ENCODE results near the gene TSHZ3. TPM values are rescaled to one million over a fixed set of nuclear protein-coding genes. Genes with fewer than 3 reads are reported as not detected.

The TSHZ3 gene
- total RNA-seq, 2 donors from 2014 or later, result 1.3 to 5.1 TPM

GRCh38 chr19:31276831-31277230 lies 72.4 kb downstream of the TSHZ3 start:
- TF ChIP-seq, protein P1, sequence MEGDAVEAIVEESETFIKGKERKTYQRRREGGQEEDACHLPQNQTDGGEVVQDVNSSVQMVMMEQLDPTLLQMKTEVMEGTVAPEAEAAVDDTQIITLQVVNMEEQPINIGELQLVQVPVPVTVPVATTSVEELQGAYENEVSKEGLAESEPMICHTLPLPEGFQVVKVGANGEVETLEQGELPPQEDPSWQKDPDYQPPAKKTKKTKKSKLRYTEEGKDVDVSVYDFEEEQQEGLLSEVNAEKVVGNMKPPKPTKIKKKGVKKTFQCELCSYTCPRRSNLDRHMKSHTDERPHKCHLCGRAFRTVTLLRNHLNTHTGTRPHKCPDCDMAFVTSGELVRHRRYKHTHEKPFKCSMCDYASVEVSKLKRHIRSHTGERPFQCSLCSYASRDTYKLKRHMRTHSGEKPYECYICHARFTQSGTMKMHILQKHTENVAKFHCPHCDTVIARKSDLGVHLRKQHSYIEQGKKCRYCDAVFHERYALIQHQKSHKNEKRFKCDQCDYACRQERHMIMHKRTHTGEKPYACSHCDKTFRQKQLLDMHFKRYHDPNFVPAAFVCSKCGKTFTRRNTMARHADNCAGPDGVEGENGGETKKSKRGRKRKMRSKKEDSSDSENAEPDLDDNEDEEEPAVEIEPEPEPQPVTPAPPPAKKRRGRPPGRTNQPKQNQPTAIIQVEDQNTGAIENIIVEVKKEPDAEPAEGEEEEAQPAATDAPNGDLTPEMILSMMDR (IDR thresholded peaks at IDR 0.05), result no peak
- intact Hi-C loops (cut with DNase I), result no loop called here
- Histone ChIP-seq H3K9me3 (no peaks in the 10 kb centered on the region), H3K27ac (no peak overlapping the region), H3K27me3 (no peaks in the 10 kb centered on the region), H3K4me3 (no peak overlapping the region), H3K9ac (ENCODE audit: low read depth in 2 of 2, low read length in 2 of 2) (no peak overlapping the region), H3K4me1 (no peaks in the 10 kb centered on the region), H3K36me3 (no peaks in the 10 kb centered on the region)
- DNase-seq, result no peak

DNA sequence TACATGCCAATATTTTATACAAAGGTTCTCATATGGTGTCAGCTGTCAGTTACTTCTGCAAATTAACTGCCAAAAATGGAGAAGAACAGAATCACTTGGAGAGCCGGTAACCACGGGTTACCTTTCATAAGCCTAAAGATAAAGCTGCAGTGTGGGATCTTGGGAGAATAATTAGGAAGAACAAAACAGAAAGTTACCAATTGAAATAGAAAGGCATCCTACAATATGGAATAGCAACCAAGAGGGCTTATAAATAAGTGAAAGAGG lies 74.2 kb downstream of the TSHZ3 start:
- Histone ChIP-seq H3K4me1 (no peaks in the 10 kb centered on the region), H3K36me3 (no peaks in the 10 kb centered on the region), H3K27me3 (no peaks in the 10 kb centered on the region), H3K9ac (ENCODE audit: low read depth in 2 of 2, low read length in 2 of 2) (no peak overlapping the region), H3K4me3 (no peak overlapping the region), H3K27ac (no peak overlapping the region), H3K9me3 (no peaks in the 10 kb centered on the region)
- TF ChIP-seq, protein P1 (IDR thresholded peaks at IDR 0.05), result no peak
- intact Hi-C loops (cut with DNase I), result no loop called here
- DNase-seq, result no peak

- Histone ChIP-seq H3K36me3 (no peaks in the 10 kb centered on the region), H3K9ac (ENCODE audit: low read depth in 2 of 2, low read length in 2 of 2) (no peak overlapping the region), H3K4me3 (no peak overlapping the region), H3K4me1 (no peaks in the 10 kb centered on the region), H3K9me3 (no peaks in the 10 kb centered on the region), H3K27ac (no peak overlapping the region), H3K27me3 (no peaks in the 10 kb centered on the region)
- TF ChIP-seq, protein P1 (IDR thresholded peaks at IDR 0.05), result no peak
- no peak for DNase-seq
- intact Hi-C loops (cut with DNase I), result no loop called here
These were observed 74.8 kb downstream of the TSHZ3 start for GRCh38 chr19:31274251-31275067.

DNA sequence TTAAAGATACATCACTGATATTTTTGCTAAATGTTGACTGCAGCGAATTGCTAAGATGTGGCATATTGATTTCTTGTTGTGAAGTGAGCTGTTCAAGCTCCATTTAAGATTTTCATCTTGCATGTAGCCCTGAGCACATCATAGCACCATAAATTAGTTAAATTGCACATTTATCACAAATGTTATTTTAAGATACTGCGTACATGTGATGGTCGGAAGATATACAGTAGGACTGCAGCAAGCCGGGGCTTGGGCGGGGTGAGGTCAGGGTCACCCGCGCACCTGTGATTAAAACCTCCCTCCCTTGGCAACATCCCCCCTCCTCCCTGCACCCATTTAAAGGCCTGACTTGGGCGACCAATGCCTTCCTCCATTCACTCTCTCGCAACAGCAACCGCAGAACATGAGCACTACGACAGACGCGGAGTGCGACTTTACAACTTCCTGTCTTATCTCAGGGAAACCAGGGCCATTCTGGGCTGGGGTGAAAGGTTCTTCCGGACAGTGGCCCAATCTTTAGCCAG lies 76.6 kb downstream of the TSHZ3 start:
- intact Hi-C loops (cut with DNase I), result no loop called here
- H3K9ac ChIP-seq (ENCODE audit: low read depth in 2 of 2, low read length in 2 of 2), result no peak overlapping the region
- H3K4me3 ChIP-seq, result no peak overlapping the region
- no peaks in the 10 kb centered on the region for H3K36me3 ChIP-seq
- no peaks in the 10 kb centered on the region for H3K4me1 ChIP-seq
- TF ChIP-seq, protein P1 (IDR thresholded peaks at IDR 0.05), result no peak
- no peaks in the 10 kb centered on the region for H3K9me3 ChIP-seq
- no peak for DNase-seq
- H3K27ac ChIP-seq, result no peak overlapping the region
- no peaks in the 10 kb centered on the region for H3K27me3 ChIP-seq

GRCh38 chr19:31271306-31271911 lies 77.8 kb downstream of the TSHZ3 start:
- Histone ChIP-seq H3K27ac (no peak overlapping the region), H3K36me3 (no peaks in the 10 kb centered on the region), H3K27me3 (no peaks in the 10 kb centered on the region), H3K9ac (ENCODE audit: low read depth in 2 of 2, low read length in 2 of 2) (no peak overlapping the region), H3K4me1 (no peaks in the 10 kb centered on the region), H3K4me3 (no peak overlapping the region), H3K9me3 (no peaks in the 10 kb centered on the region)
- TF ChIP-seq, protein P1 (IDR thresholded peaks at IDR 0.05), result no peak
- no peak for DNase-seq
- intact Hi-C loops (cut with DNase I), result no loop called here
